RWPE2 (cell line): ENCODE measurements around the gene PMPCA.
"Not testable (repeated sequence)": the region's sequence is repeated elsewhere in the genome, so short reads cannot be mapped to it uniquely, and the experiment has no call there.

Experiments used
- ATAC-seq: fragments of 200-7000 bp; cut with Tn5 transposase; 3 replicates; pipeline ENCODE4 v1.9.1; 2021; ENCODE audit warnings: low read depth
- DNase-seq: peaks from one replicate; pipeline ENCODE4 v3.0.0-alpha.2; 2020; ENCODE audit warnings: low spot score
- H3K27ac ChIP-seq: fragments of 450-650 bp; 2 replicates; pipeline ENCODE4 v1.5.1; 2017; ENCODE audit warnings: mild to moderate bottlenecking; ENCODE audit not compliant: poor library complexity, severe bottlenecking
- H3K27me3 ChIP-seq: fragments of 250-450 bp; sonication (Bioruptor Pico); 2 replicates; pipeline ENCODE4 v1.5.1; 2021; ENCODE audit warnings: mild to moderate bottlenecking, moderate library complexity; ENCODE audit not compliant: insufficient read depth, poor library complexity, severe bottlenecking
- H3K36me3 ChIP-seq: fragments of 250-450 bp; sonication (Bioruptor Pico); 2 replicates; pipeline ENCODE4 v1.5.1; 2020; ENCODE audit warnings: low read depth, mild to moderate bottlenecking, moderate library complexity
- H3K4me1 ChIP-seq: fragments of 250-450 bp; sonication (Bioruptor Pico); 2 replicates; pipeline ENCODE4 v1.5.1; 2021; ENCODE audit warnings: mild to moderate bottlenecking, moderate library complexity; ENCODE audit not compliant: insufficient read depth, poor library complexity, severe bottlenecking
- H3K4me3 ChIP-seq: fragments of 250-450 bp; sonication (Bioruptor Pico); 2 replicates; pipeline ENCODE4 v1.5.1; 2021; ENCODE audit warnings: mild to moderate bottlenecking, moderate library complexity; ENCODE audit not compliant: severe bottlenecking
- H3K9me3 ChIP-seq: fragments of 250-450 bp; sonication (Bioruptor Pico); 2 replicates; pipeline ENCODE4 v1.5.1; 2021; ENCODE audit warnings: mild to moderate bottlenecking, moderate library complexity; ENCODE audit not compliant: severe bottlenecking
- TF ChIP-seq, protein P1 (sequence below): fragments of 450-650 bp; IDR thresholded peaks from one replicate; pipeline ENCODE4 v1.5.1; 2017; ENCODE audit warnings: mild to moderate bottlenecking, moderate library complexity; ENCODE audit not compliant: poor library complexity, severe bottlenecking

PMPCA gene

DNA sequence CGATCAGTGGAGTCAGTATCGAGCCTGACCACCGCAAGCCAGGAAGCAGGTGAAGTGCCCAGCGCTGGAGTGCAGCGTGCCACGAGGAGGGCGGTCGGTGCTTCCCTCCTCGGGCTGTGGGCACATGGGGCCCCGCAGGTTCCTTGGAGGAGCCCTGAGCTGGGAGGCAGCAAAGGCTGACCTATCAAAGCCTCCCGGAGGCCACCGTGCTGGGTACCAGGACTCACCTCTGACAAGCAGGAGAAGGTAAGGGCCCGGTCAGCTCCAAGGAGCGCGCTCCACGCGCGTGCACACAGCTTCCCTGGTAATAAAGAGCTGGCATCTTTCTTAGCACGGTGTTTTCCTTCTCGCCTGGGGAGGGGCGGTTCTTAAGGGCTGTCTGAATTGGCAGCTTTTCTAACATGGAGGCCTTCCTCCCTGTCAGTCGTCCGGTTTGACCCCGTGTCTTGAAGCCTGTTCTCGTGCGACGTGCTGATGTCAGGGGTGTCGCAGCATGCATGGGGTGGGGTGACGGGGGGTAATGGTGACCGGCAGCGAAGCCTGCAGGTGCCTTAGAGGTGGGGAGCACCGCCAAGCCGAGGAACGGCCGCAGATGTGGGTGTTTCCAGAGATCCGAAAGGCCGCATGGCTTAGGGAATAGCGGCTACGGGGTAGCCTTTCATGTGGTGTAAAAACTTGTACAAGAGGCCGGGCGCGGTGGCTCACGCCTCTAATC, 13.1 kb downstream of the PMPCA start:
- no peaks in the 10 kb centered on the region for H3K27me3 ChIP-seq
- ATAC-seq (no peak), DNase-seq (peak; percentile 54)
- no peaks in the 10 kb centered on the region for H3K9me3 ChIP-seq
- no peak overlapping the region for H3K4me3 ChIP-seq
- no peaks in the 10 kb centered on the region for H3K4me1 ChIP-seq
- peaks cover 57% of the 10 kb centered on the region for H3K36me3 ChIP-seq
- TF ChIP-seq, protein P1, sequence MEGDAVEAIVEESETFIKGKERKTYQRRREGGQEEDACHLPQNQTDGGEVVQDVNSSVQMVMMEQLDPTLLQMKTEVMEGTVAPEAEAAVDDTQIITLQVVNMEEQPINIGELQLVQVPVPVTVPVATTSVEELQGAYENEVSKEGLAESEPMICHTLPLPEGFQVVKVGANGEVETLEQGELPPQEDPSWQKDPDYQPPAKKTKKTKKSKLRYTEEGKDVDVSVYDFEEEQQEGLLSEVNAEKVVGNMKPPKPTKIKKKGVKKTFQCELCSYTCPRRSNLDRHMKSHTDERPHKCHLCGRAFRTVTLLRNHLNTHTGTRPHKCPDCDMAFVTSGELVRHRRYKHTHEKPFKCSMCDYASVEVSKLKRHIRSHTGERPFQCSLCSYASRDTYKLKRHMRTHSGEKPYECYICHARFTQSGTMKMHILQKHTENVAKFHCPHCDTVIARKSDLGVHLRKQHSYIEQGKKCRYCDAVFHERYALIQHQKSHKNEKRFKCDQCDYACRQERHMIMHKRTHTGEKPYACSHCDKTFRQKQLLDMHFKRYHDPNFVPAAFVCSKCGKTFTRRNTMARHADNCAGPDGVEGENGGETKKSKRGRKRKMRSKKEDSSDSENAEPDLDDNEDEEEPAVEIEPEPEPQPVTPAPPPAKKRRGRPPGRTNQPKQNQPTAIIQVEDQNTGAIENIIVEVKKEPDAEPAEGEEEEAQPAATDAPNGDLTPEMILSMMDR: no peak
- H3K27ac ChIP-seq: no peak overlapping the region

DNA sequence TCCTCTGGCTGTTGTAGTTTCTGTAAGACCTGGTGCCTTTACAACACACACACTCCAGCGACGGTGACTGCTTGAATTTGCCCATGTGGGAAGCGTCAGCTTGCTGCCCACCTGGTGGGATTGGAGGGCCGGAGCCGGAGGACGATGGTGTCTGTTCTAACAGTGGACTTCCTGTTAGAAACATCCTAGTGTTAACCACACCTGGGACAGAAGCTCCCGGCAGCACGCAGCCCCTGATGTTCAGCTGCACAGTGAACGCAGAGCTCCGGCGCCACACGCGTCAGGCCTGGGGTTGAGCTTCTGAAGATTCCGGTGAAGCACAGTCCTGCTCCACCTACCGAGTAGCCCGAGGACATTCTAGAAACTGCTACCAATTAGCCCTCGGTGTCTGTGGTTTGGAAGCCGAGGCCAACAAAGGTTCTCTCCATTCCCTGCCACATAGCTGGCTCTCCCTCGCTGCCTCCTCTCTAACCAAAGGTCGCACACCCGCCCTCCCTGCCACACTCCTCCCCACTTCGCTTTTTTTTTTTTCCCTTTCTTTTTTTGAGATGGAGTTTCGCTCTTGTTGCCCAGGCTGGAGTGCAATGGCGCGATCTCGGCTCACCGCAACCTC, 14.4 kb downstream of the PMPCA start:
- Histone ChIP-seq H3K27ac (no peak overlapping the region), H3K27me3 (no peaks in the 10 kb centered on the region), H3K4me3 (no peak overlapping the region), H3K9me3 (no peaks in the 10 kb centered on the region), H3K36me3 (peaks cover 51% of the 10 kb centered on the region), H3K4me1 (no peaks in the 10 kb centered on the region)
- ATAC-seq: no peak
- TF ChIP-seq, protein P1: no peak
- DNase-seq: peak; percentile 47

DNA sequence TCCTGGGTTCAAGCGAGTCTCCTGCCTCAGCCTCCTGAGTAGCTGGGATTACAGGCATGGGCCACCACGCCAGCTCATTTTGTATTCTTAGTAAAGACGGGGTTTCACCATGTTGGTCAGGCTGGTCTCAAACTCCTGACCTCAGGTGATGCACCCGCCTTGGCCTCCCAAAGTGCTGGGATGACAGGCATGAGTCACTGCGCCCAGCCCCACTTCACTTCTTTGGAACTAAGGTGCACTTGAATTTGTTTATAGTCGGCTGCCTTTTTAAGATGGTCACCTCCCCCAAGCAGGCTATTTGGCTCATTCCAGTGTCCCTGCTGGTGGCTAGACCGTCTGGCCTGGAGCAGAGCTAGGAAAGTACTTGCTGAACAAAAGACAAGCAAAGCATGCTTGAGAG, 14.9 kb downstream of the PMPCA start:
- H3K27ac ChIP-seq, H3K4me1 ChIP-seq, H3K4me3 ChIP-seq, ATAC-seq, H3K27me3 ChIP-seq, H3K9me3 ChIP-seq, DNase-seq: not testable (repeated sequence)
- peaks cover 51% of the 10 kb centered on the region for H3K36me3 ChIP-seq

DNA sequence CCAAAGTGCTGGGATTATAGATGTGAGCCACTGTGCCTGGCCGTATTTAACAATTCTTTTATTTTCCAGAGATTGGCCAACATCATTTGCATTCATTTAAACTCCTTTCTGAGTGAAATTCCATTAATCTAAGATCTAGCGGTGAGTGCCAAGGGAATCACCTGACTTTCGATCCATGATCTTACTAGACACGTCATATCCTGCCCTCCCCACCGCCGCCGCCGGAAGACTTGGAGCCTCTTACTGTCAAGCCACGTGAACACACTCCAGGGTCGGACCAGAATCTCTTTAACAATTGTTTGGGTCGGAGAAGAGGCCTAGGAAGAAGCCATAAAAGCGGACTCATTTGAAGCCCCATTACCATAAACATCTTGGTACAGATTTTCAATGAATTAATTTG, 16.3 kb downstream of the PMPCA start:
- no peaks in the 10 kb centered on the region for H3K4me1 ChIP-seq
- ATAC-seq (no peak), DNase-seq (no peak)
- H3K4me3 ChIP-seq: no peak overlapping the region
- no peaks in the 10 kb centered on the region for H3K9me3 ChIP-seq
- no peak overlapping the region for H3K27ac ChIP-seq
- TF ChIP-seq, protein P1: no peak
- H3K27me3 ChIP-seq: no peaks in the 10 kb centered on the region
- H3K36me3 ChIP-seq: peaks cover 42% of the 10 kb centered on the region

DNA sequence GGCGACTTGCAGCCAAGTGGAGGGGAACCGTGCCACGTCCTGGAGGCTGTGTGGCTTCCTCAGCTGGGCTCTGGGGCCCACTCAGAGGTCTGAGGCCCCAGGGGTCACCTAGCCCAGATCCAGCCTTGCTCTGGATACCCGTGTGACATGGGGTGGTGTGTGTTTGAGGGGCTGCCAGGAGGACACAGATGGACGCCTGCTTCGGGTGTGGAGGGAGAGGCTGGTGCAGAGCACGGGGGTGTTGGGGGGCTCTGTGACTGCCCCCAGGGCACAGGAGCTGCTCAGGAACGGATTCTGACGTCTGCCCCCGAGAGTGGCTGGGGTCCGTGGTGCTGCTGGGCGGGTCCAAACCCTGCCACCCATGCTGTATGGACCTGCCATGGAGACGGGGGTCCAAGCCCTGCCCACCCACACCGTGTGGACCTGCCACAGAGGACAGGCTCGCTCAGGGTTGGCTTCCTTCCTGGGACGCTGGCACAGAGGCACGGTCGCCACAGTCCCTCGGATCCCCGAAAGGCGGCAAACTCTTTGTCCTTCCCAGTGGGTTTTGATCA, 18.7 kb downstream of the PMPCA start:
- H3K36me3 ChIP-seq: peaks cover 24% of the 10 kb centered on the region
- H3K27ac ChIP-seq: no peak overlapping the region
- no peaks in the 10 kb centered on the region for H3K27me3 ChIP-seq
- H3K4me3 ChIP-seq: no peak overlapping the region
- DNase-seq: no peak
- H3K9me3 ChIP-seq: no peaks in the 10 kb centered on the region
- TF ChIP-seq, protein P1: no peak
- H3K4me1 ChIP-seq: no peaks in the 10 kb centered on the region
- ATAC-seq: no peak
